ENCODE measurements around the gene CDA. TPM values are rescaled to one million over a fixed set of nuclear protein-coding genes. Genes with fewer than 3 reads are reported as not detected.

The CDA gene
- polyA plus RNA-seq, 1 of the 3 experiments (the other 2 are of a cell fraction) = 0.12 TPM

GRCh38 chr1:20551161-20551560, 37.7 kb upstream of the CDA start (continued):
- TF ChIP-seq NRF1 (IDR thresholded peaks at IDR 0.05; ENCODE audit: low read depth, low read length) = no peak
- TF ChIP-seq EZH2phosphoT487 (IDR thresholded peaks at IDR 0.05; ENCODE audit: borderline replicate concordance, low read depth) = no peak
- TF ChIP-seq RAD21 (IDR thresholded peaks at IDR 0.05; ENCODE audit: low read length) = no peak
- no peak for TF ChIP-seq RCOR1 (IDR thresholded peaks at IDR 0.05; ENCODE audit: low read length)

GRCh38 chr1:20551945-20552727, 36.8 kb upstream of the CDA start, which contains the start of gene FAM43B:
TSS of gene FAM43B (plus strand) at chr1:20552573. CDS start at chr1:20552974, 401 bp downstream.
- no peaks in the 10 kb centered on the region for H3F3A ChIP-seq (replicated peaks; ENCODE audit: insufficient read depth)
- WGBS (ENCODE audit: low lambda C conversion rate) = 11% methylated on average over 30 of the region's 47 CpGs
- H3K27ac ChIP-seq (ENCODE audit: low read depth in 2 of 2, low read length in 1 of 2) = no peak within 1 kb of the TSS
- no peaks in the 10 kb centered on the region for H3K36me3 ChIP-seq (replicated peaks in 1 of 2; ENCODE audit: control insufficient read depth in 1 of 2, insufficient read depth in 2 of 2, low read length in 1 of 2)
- peaks cover 0 to 17% of the 10 kb centered on the region in 2 experiments; a peak in 1 of 4 replicates for H3K4me1 ChIP-seq (ENCODE audit: control insufficient read depth in 1 of 2, insufficient read depth in 2 of 2, low read depth in 1 of 2, low read length in 1 of 2)
- peak within 1 kb of the TSS in 1 of 2 experiments; percentile 36; a peak in 2 of 4 replicates for H3K4me3 ChIP-seq (ENCODE audit: low read depth in 2 of 2, low read length in 1 of 2)
- peak; percentile 87 for DNase-seq
- TF ChIP-seq PBX3 (IDR thresholded peaks at IDR 0.05) (no peak), NRF1 (IDR thresholded peaks at IDR 0.05; ENCODE audit: low read depth, low read length) (peak; percentile 25; the same call in 1 of the 2 replicates)
- no peak within 1 kb of the TSS for H2AFZ ChIP-seq (ENCODE audit: low read depth)
- peak within 1 kb of the TSS; percentile 50; the same call in 1 of the 2 replicates for H3K4me2 ChIP-seq
- no peaks in the 10 kb centered on the region for H3K9me2 ChIP-seq
- CTCF ChIA-PET = interaction anchor here (0.6 to 2.2 kb wide), 10 partner anchors 13 to 89 kb away, joined by 3 to 18 read pairs (median 4); partner anchors contain the start of gene PINK1
- POLR2A ChIA-PET = interaction anchor here (1.0 to 1.1 kb wide), 2 partner anchors 109 to 150 kb away, joined by 3 read pairs; partner anchors contain the start of gene DDOST
- no peaks in the 10 kb centered on the region for H4K20me1 ChIP-seq (ENCODE audit: insufficient read depth)
- H3K79me2 ChIP-seq (ENCODE audit: insufficient read depth) = no peaks in the 10 kb centered on the region
- no peaks in the 10 kb centered on the region for H3K9me3 ChIP-seq
- peaks cover 59% of the 10 kb centered on the region for H3K27me3 ChIP-seq (ENCODE audit: insufficient read depth)
- H3K9ac ChIP-seq = no peak within 1 kb of the TSS

DNA sequence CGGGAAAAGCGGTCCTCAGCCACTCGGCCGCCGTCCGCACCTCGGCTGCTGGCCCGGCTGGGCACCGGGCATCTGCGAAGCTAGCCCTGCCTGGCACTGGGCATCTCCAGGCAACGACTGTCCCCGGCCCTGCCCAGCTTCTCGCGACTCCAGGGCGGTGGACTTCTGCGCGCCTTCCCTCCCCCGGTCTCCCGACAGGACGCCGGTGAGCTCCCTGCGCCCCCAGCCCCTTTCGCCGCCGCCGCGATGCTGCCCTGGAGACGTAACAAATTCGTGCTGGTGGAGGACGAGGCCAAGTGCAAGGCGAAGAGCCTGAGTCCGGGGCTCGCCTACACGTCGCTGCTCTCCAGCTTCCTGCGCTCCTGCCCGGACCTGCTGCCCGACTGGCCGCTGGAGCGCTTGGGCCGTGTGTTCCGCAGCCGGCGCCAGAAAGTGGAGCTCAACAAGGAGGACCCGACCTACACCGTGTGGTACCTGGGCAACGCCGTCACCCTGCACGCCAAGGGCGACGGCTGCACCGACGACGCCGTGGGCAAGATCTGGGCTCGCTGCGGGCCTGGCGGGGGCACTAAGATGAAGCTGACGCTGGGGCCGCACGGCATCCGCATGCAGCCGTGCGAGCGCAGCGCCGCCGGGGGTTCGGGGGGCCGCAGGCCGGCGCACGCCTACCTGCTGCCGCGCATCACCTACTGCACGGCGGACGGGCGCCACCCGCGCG, 36.0 kb upstream of the CDA start:
- ChIA-PET CTCF (interaction anchor here (0.6 to 2.2 kb wide), 10 partner anchors 12 to 636 kb away, joined by 3 to 18 read pairs (median 3); partner anchors contain the start of gene PINK1), POLR2A (interaction anchor here (1.0 to 1.1 kb wide), 2 partner anchors 108 to 149 kb away, joined by 3 read pairs; partner anchors contain the start of gene DDOST)
- DNase-seq = peak; percentile 71
- no peak overlapping the region for H2AFZ ChIP-seq (ENCODE audit: low read depth)
- no peaks in the 10 kb centered on the region for H3F3A ChIP-seq (replicated peaks; ENCODE audit: insufficient read depth)
- H3K36me3 ChIP-seq (replicated peaks in 1 of 2; ENCODE audit: control insufficient read depth in 1 of 2, insufficient read depth in 2 of 2, low read length in 1 of 2) = no peaks in the 10 kb centered on the region
- H3K79me2 ChIP-seq (ENCODE audit: insufficient read depth) = no peaks in the 10 kb centered on the region
- no peaks in the 10 kb centered on the region for H4K20me1 ChIP-seq (ENCODE audit: insufficient read depth)
- H3K27ac ChIP-seq (ENCODE audit: low read depth in 2 of 2, low read length in 1 of 2) = no peak overlapping the region
- H3K9me2 ChIP-seq = no peaks in the 10 kb centered on the region
- H3K9me3 ChIP-seq = no peaks in the 10 kb centered on the region
- no peak overlapping the region for H3K9ac ChIP-seq
- H3K27me3 ChIP-seq (ENCODE audit: insufficient read depth) = peaks cover 58% of the 10 kb centered on the region
- H3K4me2 ChIP-seq = peak overlapping the region; percentile 50; the same call in 1 of the 2 replicates
- peaks cover 0 to 17% of the 10 kb centered on the region in 2 experiments; a peak in 1 of 4 replicates for H3K4me1 ChIP-seq (ENCODE audit: control insufficient read depth in 1 of 2, insufficient read depth in 2 of 2, low read depth in 1 of 2, low read length in 1 of 2)
- 12% methylated on average over 27 of the region's 82 CpGs for WGBS (ENCODE audit: low lambda C conversion rate)
- peak overlapping the region in 1 of 2 experiments; percentile 36; a peak in 2 of 4 replicates for H3K4me3 ChIP-seq (ENCODE audit: low read depth in 2 of 2, low read length in 1 of 2)
- TF ChIP-seq SIN3A (IDR thresholded peaks at IDR 0.05; ENCODE audit: borderline replicate concordance, low read depth, low read length) (no peak), GATA2 (CRISPR knock-in tag; IDR thresholded peaks at IDR 0.05) (no peak), EZH2phosphoT487 (IDR thresholded peaks at IDR 0.05; ENCODE audit: borderline replicate concordance, low read depth) (no peak), USF2 (IDR thresholded peaks at IDR 0.05; ENCODE audit: borderline replicate concordance, low read depth, low read length) (no peak), JUND (IDR thresholded peaks at IDR 0.05) (no peak), NFIC (IDR thresholded peaks at IDR 0.05; ENCODE audit: borderline replicate concordance) (no peak), USF1 (IDR thresholded peaks at IDR 0.05; ENCODE audit: borderline replicate concordance, low read depth) (no peak), RCOR1 (IDR thresholded peaks at IDR 0.05; ENCODE audit: low read length) (no peak), SMC3 (IDR thresholded peaks at IDR 0.05; ENCODE audit: low read depth, low read length) (no peak), RFX5 (IDR thresholded peaks at IDR 0.05; ENCODE audit: low read length) (no peak), YY1 (IDR thresholded peaks at IDR 0.05; ENCODE audit: low read depth) (no peak), RXRA (IDR thresholded peaks at IDR 0.05; ENCODE audit: borderline replicate concordance, low read depth) (no peak), IRF3 (IDR thresholded peaks at IDR 0.05; ENCODE audit: low read depth, low read length) (no peak), EP300 (IDR thresholded peaks at IDR 0.05; ENCODE audit: borderline replicate concordance in 1 of 2, low read depth in 1 of 2, low read length in 1 of 2) (no peak), MXI1 (IDR thresholded peaks at IDR 0.05; ENCODE audit: low read depth, low read length) (no peak)
